Neural cell (in vitro differentiated cells): ENCODE data around the gene ANO1. TPM values are rescaled to one million over a fixed set of nuclear protein-coding genes. Genes with fewer than 3 reads are reported as not detected.

ENCODE experiments used
- H2AFZ ChIP-seq: fragments of 200-600, 300-800 bp; sonication (generic), shearing (Covaris generic); 2 replicates; pipeline ENCODE4 v1.6.0; 2014; ENCODE audit warnings: low read depth, mild to moderate bottlenecking, antibody characterized with exemption, low read length, moderate library complexity
- H3F3A ChIP-seq: fragments of 200-600 bp; shearing (Covaris generic); 2 replicates; pipeline ENCODE4 v1.6.1; 2016; ENCODE audit warnings: mild to moderate bottlenecking, moderate library complexity, mixed read lengths, antibody characterized with exemption, low read length; ENCODE audit not compliant: insufficient read depth, poor library complexity, severe bottlenecking
- H3K27ac ChIP-seq: fragments of 200-600, 300-800 bp; sonication (generic), shearing (Covaris generic); 2 replicates; pipeline ENCODE4 v1.5.1; 2014; ENCODE audit warnings: mild to moderate bottlenecking, low read length, moderate library complexity
- H3K27me3 ChIP-seq: fragments of 300-800, 200-600 bp; sonication (generic), shearing (Covaris generic); 2 replicates; pipeline ENCODE4 v1.6.0; 2014; ENCODE audit warnings: mild to moderate bottlenecking, low read depth, low read length, moderate library complexity; ENCODE audit not compliant: insufficient read depth
- H3K36me3 ChIP-seq: fragments of 300-800, 200-600 bp; sonication (generic), shearing (Covaris generic); 2 replicates; pipeline ENCODE4 v1.5.1; 2014; ENCODE audit warnings: mild to moderate bottlenecking, antibody characterized with exemption, low read length, moderate library complexity; ENCODE audit not compliant: insufficient read depth
- H3K4me2 ChIP-seq: fragments of 300-800, 200-600 bp; sonication (generic), shearing (Covaris generic); 2 replicates; pipeline ENCODE4 v1.6.0; 2014; ENCODE audit warnings: mild to moderate bottlenecking, low read length
- H3K4me3 ChIP-seq: fragments of 300-800, 200-600 bp; sonication (generic), shearing (Covaris generic); 2 replicates; pipeline ENCODE4 v1.5.1; 2014; ENCODE audit warnings: mild to moderate bottlenecking, low read length, moderate library complexity
- H3K79me2 ChIP-seq: fragments of 200-600 bp; shearing (Covaris generic); replicated peaks from 2 replicates; pipeline ENCODE4 v1.6.0; 2014; ENCODE audit warnings: mild to moderate bottlenecking, low read length, moderate library complexity; ENCODE audit not compliant: insufficient read depth
- H3K9ac ChIP-seq: fragments of 300-800, 200-600 bp; sonication (generic), shearing (Covaris generic); 2 replicates; pipeline ENCODE4 v1.6.1; 2016; ENCODE audit warnings: mild to moderate bottlenecking, low read length, mixed read lengths
- H3K9me2 ChIP-seq: fragments of 200-600 bp; shearing (Covaris generic); 2 replicates; pipeline ENCODE4 v1.6.1; 2016; ENCODE audit warnings: mild to moderate bottlenecking, low read length, mixed read lengths; ENCODE audit not compliant: insufficient read depth
- H3K9me3 ChIP-seq: fragments of 200-600, 300-800 bp; sonication (generic), shearing (Covaris generic); 2 replicates; pipeline ENCODE4 v1.6.1; 2016; ENCODE audit warnings: mild to moderate bottlenecking, mixed run types, low read length, moderate library complexity, mixed read lengths
- H4K20me1 ChIP-seq: fragments of 200-600 bp; shearing (Covaris generic); 2 replicates; pipeline ENCODE4 v1.6.1; 2016; ENCODE audit warnings: mild to moderate bottlenecking, mixed run types; ENCODE audit not compliant: insufficient read depth
- CTCF ChIP-seq: fragments of 450-650 bp; IDR thresholded peaks from 2 replicates; pipeline ENCODE4 v1.5.1; 2014; ENCODE audit warnings: antibody characterized with exemption, mild to moderate bottlenecking, moderate library complexity; ENCODE audit not compliant: poor library complexity, severe bottlenecking
- EP300 ChIP-seq: fragments of 450-650 bp; conservative IDR thresholded peaks from 2 replicates; pipeline ENCODE4 v1.6.1; 2014; ENCODE audit warnings: antibody characterized with exemption, mild to moderate bottlenecking, moderate library complexity; ENCODE audit not compliant: poor library complexity, severe bottlenecking
- EZH2 ChIP-seq: fragments of 200-600, 300-800 bp; shearing (Covaris generic), sonication (generic); IDR thresholded peaks from 2 replicates; pipeline ENCODE4 v1.6.1; 2014; ENCODE audit warnings: antibody characterized with exemption, low read length, borderline replicate concordance, mild to moderate bottlenecking; ENCODE audit not compliant: insufficient read depth, poor library complexity, severe bottlenecking
- MXI1 ChIP-seq: fragments of 450-650 bp; conservative IDR thresholded peaks from 2 replicates; pipeline ENCODE4 v1.6.1; 2014; ENCODE audit warnings: antibody characterized with exemption, mild to moderate bottlenecking; ENCODE audit not compliant: poor library complexity, severe bottlenecking
- POLR2AphosphoS5 ChIP-seq: IDR thresholded peaks from 2 replicates; pipeline ENCODE4 v1.6.1; 2012
- RAD21 ChIP-seq: fragments of 450-650 bp; conservative IDR thresholded peaks from 2 replicates; pipeline ENCODE4 v1.6.1; 2014; ENCODE audit warnings: antibody characterized with exemption, mild to moderate bottlenecking, moderate library complexity
- REST ChIP-seq: IDR thresholded peaks from 2 replicates; pipeline ENCODE4 v1.6.1; 2012; ENCODE audit warnings: borderline replicate concordance
- SMC3 ChIP-seq: fragments of 450-650 bp; conservative IDR thresholded peaks from 2 replicates; pipeline ENCODE4 v1.6.1; 2014; ENCODE audit warnings: antibody characterized with exemption, mild to moderate bottlenecking, moderate library complexity; ENCODE audit not compliant: poor library complexity
- TAF1 ChIP-seq: IDR thresholded peaks from 2 replicates; pipeline ENCODE4 v1.6.1; 2012; ENCODE audit warnings: low read depth
- polyA plus RNA-seq: library from polyadenylated mRNA; depleted of rRNA; stranded (reverse); fragments of >200 nt; gene quantifications from 2 replicates; pipeline ENCODE4 v1.2.3, GENCODE V29; 2014

ANO1 gene
- polyA plus RNA-seq, 1 donor from 2014 or later = not detected

GRCh38 chr11:70210051-70210501 lies 132.0 kb downstream of the ANO1 start:
- no peak for TF ChIP-seq CTCF
- TF ChIP-seq POLR2AphosphoS5 = no peak
- no peak for TF ChIP-seq SMC3
- Histone ChIP-seq H3K9ac (no peak overlapping the region), H3F3A (no peaks in the 10 kb centered on the region), H3K79me2 (no peaks in the 10 kb centered on the region), H3K9me3 (no peaks in the 10 kb centered on the region), H3K36me3 (no peaks in the 10 kb centered on the region), H4K20me1 (no peaks in the 10 kb centered on the region), H3K4me2 (no peak overlapping the region), H3K27me3 (no peaks in the 10 kb centered on the region), H3K27ac (no peak overlapping the region), H3K4me3 (no peak overlapping the region), H3K9me2 (no peaks in the 10 kb centered on the region), H2AFZ (no peak overlapping the region)

- no peak overlapping the region for H2AFZ ChIP-seq
- TF ChIP-seq CTCF = no peak
- no peak for TF ChIP-seq TAF1
- no peak for TF ChIP-seq POLR2AphosphoS5
- TF ChIP-seq RAD21 = no peak
- TF ChIP-seq SMC3 = no peak
- no peak for TF ChIP-seq REST
- TF ChIP-seq EZH2 = no peak
- TF ChIP-seq EP300 = no peak
- no peak for TF ChIP-seq MXI1
- no peak overlapping the region for H3K27ac ChIP-seq
- no peaks in the 10 kb centered on the region for H3K79me2 ChIP-seq
- no peak overlapping the region for H3K4me2 ChIP-seq
- no peaks in the 10 kb centered on the region for H3K9me2 ChIP-seq
- no peaks in the 10 kb centered on the region for H3F3A ChIP-seq
- H4K20me1 ChIP-seq = no peaks in the 10 kb centered on the region
- H3K27me3 ChIP-seq = no peaks in the 10 kb centered on the region
- no peaks in the 10 kb centered on the region for H3K36me3 ChIP-seq
- H3K9me3 ChIP-seq = no peaks in the 10 kb centered on the region
- H3K9ac ChIP-seq = no peak overlapping the region
- H3K4me3 ChIP-seq = no peak overlapping the region
Measured at GRCh38 chr11:70210530-70210929, 132.4 kb downstream of the ANO1 start.
